HuH-7.5 (cell line): ENCODE results near the gene UCHL3.
"Not testable (repeated sequence)": the region's sequence is repeated elsewhere in the genome, so short reads cannot be mapped to it uniquely, and the experiment has no call there.

ENCODE experiments used
- DNase-seq: peaks from one replicate; pipeline ENCODE4 v3.0.0; 2011; ENCODE audit warnings: low spot score

UCHL3 gene

DNA sequence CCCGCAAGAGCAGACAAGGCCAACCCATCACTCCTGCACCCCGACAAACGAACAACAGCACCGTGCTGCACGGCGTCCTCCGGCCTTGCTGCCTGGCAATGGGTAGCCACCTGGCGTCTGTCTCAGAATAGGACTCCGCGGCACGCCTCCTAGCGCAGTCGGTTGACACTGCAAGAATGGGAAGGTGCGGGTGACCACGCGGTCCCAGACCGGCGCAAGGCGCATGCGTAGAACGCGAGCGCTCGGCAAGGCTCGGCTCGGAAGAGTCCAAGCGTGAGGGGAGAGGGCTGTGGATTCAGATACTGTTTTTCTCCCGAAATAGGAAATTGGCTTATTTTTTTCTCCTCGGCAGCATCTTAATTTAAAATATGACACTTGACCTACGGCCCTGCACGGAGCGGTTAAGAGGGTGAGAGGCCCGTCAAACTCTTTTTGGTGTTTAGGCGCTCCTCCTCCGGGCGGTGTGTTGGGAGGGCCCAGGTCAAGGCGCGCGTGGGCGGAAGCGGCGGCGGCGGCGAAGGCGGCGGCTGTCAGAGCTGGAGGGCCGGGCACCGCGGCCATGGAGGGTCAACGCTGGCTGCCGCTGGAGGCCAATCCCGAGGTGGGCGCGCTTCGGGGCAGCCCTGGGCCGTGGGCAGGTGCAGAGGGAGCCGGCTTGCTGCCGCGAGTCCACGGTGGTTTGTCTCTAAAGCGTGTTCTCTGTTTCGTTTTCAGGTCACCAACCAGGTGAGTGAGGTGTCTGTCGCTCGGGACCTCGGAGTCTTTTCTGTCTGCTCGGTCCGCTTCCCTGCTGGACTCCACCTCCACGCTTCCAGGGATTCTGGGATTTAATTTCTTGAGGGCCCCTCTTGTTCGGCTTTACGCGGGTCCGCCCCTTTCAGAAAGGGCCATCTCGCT is at the start of gene UCHL3:
TSS of gene UCHL3 (plus strand) at position 530 of the 897 bp plus-strand sequence. CDS start at position 560, 30 bp downstream.
- DNase-seq = peak; percentile 83

DNA sequence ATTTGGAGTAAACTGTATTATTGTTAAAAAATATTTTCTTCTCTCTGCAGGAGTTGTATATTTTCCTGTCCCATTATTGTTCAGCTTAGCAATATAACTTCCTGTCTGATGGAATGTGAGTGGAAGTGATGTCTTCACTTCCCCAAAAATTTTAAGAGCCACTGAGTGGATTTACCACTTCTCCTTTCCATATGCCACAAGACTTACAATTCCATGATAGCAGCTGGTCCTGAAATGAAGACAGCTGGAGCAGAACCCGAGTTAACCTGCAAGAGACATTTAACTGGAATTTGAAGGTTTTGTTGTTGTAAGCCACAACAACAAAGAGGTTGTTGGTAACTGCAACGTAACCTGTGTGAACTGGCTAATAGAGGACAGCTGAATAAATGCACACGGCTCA is 44.3 kb upstream of the UCHL3 start:
- DNase-seq = no peak

DNA sequence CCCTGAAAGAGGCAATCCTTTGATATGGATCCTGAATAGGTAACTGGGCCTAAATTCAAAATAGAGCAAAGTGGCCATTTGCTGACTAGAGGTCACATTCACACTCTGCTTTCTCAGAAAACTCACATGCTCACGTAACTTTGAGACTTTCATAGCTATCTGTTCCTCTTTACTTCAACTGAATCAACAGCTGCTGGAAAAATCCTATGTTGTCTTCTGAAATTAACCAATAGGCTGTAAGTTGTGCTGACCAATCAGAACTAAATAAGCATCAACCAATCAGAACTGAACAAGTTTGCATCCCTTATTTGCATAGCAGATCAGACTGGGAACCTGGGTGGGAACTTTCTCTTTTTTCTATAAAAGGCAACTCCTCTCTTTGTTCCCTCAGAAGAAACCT is 43.6 kb upstream of the UCHL3 start:
- no peak for DNase-seq

DNA sequence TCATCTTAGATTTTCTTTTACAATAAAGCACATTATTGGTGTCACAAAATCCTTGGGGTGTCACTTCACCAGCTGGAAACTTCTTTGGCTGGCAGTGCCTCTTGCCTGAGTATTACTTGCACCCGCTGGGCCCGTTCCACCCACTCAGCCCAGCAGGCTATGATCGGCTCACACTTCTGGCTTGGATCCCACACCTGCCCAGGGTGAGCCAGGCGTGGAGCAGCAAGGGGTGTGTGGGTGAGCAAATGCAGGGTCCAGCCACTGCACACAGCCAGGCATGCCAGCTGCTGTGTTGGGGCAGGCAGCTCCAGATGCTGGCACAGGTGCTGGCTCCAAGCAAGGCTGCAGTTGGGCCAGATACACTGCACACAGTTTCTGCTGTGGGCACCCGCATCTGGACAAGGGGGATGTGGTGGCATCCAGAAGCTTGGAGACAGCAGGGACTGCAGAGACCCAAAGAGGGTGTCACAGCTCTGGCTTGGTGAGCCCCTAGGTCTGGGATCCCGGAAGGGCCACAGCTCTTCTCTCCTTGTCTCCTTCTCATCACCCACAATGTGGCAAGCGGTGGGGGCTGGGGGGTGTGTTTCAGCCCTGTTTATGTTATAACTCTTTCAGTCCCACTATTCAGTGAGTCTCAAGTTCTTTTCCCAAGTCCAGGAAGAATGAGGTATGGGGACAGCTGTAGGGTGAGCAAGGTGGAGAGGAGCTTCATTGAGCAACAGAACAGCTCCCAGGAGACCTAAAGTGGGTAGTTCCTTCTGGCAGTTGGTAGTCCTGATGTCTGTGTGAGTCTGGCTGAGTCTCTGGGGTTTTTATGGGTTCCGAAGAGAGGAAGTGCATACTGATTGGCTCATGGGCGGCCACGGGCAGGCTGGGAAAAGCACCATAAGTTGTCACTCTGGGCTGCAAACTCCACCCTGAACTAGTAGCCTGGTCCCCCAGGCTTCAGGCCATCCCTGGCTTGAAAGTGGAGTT is 42.3 kb upstream of the UCHL3 start:
- no peak for DNase-seq

DNA sequence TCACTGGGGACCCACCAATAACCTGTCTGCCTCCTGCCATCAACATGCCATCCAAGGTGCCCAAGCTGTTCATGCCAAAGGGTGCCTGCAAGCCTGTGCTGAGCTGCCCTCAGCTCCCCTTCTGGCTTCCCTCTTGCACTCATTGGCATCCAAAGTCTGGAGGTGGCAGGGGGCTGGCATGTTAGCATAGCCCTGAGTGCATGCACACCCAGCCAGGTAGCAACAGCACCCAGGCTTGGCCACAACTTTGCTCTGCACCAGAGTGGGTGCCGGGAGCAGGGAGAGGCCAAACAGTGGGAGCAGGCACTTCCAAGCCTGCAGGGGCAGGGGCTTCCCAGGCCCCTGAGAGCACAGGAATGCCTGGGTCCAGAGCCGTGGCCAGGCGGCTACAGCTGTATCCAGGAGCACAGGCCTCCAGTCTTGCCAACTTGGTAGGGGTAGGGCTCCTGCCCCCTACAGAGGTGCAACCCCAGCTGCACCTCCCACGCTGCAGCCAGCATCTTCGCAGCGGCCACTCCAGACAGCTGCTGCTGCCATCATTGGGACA is 41.5 kb upstream of the UCHL3 start:
- no peak for DNase-seq

DNA sequence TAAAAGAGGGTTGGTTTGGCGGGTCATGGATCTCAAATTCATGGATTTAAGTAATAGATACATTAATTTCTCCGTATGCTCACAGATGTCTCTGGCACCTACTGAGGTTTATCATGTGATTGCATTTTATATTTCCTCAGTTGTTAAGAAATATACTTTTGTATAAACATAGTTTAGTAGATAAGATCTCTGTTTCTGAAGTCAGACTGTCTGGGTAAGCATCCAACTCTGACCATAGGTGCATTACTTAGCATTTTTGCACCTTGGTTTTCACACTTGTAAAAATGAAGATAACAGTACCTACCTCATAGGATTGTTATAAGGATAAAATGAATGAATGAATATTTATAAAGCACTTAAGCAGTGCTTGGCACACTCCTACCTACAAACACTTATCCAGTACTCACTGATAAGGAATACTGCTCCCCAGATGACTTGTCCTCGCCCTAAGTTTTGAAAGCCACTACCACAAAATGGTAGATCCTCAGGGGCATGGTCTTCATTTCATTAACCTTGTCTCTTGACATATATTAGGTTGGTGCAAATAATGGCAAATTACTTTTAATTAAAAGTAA is 38.5 kb upstream of the UCHL3 start:
- no peak for DNase-seq

DNA sequence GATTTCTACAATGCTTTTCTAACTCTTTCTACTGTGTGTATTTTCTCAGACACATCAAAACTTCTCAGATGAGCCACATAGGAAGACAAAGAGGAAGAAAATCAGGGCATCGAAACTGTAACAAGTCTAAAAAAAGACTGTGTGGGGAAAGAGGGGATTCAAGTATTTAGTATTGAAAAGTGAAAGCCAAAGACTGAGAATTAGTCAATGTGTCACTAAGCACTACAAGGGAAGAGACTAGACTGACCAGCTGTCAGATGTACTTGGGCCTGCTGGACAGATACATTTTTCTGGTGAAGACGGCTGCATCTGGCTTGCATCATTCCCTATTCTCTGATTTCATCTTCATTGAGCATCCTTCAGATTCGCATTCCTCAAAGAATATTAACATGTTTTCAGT is 37.3 kb upstream of the UCHL3 start:
- no peak for DNase-seq

DNA sequence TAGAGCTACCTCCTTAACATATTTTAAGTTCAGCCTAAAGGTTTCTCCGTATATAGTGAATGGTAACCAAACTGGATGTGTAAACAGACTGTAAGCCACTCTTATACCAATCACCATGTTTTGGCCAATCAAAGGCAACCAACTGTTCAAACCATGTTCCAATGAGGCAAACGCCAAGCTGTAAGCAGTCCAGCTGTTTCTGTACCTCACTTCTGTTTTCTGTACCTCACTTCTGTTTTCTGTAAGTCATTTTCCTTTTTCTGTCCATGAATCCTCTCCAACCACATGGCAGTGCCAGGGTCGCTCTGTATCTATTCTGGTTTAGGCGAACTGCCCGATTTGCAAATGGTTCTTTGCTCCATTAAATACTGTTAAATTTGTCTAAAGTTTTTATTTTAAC is 36.3 kb upstream of the UCHL3 start:
- no peak for DNase-seq

DNA sequence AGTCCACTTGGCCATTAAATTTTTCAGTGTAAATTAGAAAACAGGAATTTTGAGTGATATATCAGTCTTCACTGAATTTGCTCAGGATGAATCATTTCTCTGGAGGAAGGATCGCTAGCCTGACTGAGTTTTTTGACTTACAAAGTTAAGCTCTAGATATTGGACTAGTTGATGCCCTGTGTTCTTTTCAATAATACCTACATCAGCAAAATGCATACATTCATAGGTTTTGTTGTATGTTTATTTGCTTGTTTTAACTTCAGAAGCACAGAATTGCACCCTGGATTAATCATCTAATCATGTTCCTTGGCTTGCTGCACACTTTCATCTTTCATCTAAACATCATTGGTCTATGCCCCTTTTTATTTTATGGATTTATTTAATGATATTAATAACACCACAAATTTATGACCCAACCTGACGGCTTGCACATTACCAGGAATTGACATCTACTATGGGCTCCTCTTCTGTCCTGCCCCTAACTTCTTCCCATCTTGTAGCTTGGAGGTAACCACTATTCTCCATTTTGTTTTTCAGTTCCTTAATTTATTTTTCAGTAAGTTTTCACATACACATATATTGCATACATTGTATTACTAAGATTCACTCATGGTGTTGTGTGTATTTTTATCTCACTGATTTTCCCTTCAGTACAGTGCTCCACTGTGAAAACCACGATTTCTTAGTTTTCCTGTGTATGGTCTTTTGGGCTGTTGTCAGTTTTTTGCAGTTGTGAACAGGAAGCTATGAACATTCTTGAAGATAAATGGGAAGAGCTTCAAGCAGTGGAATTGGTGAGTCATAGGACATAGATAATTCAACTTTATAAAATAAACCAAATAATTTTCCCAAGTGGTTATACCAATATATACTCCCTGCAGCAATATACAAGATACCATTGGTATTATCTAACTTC is 35.3 kb upstream of the UCHL3 start:
- DNase-seq = no peak

DNA sequence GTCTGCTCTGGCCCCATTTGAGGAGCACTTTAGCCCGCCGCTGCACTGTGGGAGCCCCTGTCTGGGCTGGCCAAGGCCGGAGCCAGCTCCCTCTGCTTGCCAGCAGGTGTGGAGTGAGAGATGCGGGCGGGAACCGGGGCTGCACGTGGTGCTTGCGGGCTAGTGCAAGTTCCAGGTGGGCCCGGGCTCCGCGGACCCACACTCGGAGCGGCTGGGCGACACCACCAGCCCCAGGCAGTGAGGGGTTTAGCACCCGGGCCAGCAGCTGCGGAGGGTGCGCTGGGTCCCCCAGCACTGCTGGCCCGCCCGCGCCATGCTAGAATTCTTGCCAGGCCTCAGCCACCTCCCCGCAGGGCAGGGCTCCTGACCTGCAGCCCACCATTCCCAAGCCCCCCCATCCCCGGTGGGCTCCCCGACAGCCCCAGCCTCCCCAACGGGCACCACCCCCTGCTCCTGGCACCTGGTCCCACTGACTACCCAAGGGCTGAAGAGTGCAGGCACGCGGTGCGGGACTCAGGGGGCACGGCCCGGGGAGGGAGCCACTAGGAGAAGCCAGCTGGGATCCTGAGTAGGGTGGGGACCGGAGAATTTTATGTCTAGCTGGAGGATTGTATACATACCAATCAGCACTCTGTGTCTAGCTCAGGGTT is 31.0 kb upstream of the UCHL3 start:
- DNase-seq = no peak

DNA sequence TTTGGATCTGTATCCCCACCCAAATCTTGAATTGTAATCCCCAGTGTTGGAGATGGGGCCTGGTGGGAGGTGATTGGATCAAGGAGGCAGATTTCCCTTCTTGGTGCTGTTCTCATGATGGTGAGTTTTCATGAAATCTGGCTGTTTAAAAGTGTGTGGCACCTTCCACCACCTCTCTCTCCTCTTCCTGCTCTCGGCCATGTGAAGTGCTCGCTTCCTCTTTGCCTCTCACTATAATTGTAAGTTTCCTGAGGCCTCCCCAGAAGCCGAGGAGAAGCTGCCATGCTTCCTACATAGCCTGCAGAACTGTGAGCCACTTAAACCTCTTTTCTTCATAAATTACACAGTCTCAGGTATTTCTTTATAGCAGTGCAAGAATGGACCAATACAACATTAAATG is 27.6 kb upstream of the UCHL3 start:
- no peak for DNase-seq

DNA sequence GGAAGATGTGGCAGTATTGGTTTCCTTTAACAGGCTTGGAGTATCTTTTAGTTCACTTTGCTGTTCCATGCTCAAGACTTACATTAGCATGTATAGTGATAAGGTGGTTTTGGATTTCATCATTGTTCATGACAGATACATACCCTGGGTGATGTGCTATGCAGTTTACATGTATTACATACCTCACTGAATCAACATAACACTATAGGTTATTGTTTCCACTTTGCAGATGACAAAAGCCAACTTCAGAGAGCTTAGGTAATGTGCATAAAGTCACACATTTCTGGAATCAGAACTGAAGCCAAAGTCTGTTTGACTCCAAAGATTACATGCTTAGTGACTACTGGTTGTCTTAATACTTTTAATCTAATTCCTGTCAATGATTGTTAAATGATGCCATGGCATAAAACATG is 19.0 kb upstream of the UCHL3 start:
- no peak for DNase-seq

DNA sequence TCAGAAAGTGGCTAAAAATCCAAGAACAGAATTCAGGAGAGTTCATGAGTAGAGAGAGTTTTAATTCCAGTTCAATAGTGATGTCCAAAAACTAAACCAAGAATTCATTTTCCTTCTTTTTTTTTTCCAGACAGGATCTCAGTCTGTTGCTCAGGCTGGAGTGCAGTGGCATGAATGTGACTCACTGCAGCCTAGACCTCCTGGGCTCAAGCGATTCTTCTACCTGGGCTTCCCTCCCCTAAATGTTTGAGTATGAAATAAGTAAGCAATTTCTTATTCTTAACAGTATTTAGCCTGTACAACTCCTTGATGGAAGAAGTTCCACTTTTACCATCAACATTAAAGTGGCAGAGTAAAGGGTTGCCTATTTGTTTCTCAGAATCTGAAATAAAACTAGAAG is 15.7 kb upstream of the UCHL3 start:
- no peak for DNase-seq

DNA sequence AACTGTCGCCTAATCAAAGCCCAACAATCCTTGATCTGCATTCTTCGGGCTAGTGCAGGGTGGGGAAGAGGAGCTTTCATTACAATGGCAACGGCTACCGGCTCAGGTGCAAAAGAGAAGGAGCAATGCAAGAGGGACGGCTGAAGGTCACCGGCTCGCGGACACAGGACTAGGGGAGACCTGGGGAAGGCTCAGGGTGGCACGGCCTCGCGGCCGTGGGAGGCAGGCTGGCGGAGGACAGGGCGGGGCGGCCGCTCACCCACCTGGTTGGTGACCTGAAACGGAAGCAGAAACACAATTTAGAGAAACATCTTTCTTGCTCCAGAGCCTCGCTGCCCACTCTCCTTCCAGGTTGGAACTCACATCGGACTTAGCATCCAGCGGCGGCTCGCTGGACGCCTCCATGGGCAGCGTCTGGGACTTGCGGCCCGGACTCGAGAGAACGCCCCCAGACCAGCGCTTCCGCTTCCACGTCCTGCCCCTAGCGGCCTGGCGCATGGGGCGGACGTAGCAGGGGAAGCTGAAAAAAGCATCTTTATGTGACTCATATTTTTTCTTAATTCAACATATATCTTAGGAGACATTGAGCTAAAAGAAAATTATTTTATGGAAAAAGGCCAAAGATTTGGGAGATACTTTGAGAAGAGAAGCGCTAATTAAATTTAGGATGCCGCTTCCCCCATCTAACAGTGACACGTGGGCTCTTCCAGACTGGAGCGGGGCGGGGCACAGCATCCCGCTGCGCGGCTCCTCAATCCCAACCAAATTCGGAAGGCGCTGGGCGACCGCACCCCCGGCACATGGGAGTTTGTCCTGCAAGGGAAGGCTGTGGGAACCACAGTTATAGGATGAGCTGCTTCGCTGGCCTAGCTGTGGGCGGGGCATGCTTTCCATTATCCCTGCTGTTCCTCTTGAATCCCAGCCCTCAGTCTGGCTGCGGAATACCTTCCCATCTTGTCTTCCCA is 11.9 kb upstream of the UCHL3 start, which contains the start of gene COMMD6:
TSS of gene COMMD6 (minus strand) at position 441 of the 965 bp plus-strand sequence. CDS start at position 405, 36 bp downstream.
- peak; percentile 80 for DNase-seq

DNA sequence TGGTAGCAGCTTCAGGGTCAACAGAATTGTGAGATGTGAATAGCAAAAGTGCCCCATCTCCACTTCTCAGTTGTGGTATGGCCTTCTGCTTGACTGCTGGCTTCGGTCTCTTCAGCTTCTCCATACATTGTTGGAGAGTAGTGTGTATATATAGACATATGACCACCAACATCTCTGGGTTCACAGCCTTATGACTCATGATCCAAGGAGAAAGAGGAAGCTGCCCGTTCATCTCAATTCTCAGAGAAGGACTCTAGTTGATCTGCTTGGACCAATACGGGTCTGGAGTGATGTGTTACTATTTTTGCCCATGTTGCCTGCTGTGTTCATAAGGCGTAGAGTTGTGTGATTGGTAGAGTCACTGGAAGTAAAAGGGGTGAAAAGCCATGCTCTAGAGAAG is 8.3 kb upstream of the UCHL3 start:
- no peak for DNase-seq

DNA sequence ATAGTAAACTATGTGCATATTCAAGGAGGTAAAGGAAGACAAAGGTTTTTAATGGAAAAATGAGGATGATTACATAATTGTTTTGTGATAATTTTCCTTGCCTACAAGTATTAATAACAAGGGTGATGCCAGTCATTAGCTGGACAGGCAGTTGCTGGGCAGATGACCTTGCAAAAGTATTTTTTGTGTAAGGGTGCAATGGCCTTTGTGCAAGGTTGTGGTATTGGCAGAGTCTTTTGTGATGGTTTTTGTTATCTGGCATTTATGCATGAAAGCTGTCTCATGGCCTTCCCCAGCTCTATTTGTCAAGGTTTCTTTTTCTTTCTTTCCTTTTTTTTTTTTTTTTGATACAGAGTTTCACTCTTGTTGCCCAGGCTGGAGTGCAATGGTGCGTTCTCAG is 7.6 kb upstream of the UCHL3 start:
- no peak for DNase-seq

DNA sequence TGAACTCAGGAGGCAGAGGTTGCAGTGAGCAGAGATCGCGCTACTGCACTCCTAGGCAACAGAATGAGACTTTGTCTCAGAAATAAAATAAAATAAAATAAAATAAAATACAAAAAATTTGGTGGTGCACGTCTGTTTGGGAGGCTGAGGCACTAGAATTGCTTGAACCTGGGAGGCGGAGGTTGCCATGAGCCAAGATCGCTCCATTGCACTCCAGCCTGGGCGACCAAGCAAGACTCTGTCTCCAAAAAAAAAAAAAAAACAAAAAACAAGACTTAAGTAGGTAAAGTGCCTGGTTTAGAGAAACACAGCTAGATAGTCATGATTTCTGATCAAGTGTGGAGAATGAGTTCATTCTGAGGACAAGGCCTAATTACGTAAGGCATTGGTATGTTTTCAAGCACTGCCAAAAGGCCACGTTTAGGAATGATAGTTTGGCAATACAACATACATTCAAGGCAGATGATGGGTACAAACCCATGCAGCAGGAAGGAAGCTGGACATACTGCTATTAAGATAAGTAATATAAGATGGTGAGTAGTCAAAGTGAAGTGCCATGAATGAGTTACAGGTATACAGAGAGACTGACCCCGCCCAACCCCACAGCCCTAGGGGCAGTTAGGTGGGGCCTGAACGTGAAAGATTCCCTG is 4.8 kb upstream of the UCHL3 start:
- no peak for DNase-seq

DNA sequence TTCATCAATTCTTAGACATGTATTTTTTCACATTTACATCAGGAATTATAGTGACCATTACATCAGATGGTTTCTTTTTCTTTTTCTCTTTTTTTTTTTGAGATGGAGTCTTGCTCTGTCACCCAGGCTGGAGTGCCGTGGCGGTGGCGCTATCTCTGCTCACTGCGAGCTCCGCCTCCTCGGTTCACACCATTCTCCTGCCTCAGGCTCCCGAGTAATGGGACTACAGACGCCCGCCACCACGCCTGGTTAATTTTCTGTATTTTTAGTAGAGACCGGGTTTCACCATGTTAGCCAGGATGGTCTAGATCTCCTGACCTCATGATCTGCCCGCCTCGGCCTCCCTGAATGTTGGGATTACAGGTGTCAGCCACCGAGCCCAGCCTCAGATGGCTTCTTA is 4.2 kb upstream of the UCHL3 start:
- DNase-seq = not testable (repeated sequence)

DNA sequence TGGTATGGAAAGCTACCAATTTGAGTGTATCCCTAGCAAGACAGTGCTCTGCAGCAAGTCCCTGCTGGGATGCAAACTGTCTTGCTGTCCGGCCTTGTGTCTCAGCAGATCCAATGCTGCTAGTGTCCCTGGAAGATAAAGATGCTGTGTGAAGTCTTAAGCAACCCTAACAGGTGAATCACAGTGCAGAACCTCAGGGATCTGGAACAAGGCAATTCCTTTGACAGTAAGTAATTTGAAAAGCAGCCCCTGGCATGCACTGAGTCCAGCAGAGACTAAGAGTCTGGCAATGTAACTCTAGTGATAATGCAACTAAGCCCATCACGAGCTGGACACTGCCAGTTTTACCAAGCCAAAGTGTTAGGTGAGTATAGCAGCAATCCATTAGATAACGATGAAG is 1.7 kb upstream of the UCHL3 start:
- DNase-seq = no peak
